A549 (cell line): ENCODE measurements around the gene CTNNA3. TPM values are rescaled to one million over a fixed set of nuclear protein-coding genes. Genes with fewer than 3 reads are reported as not detected.

Experiments used
- ATAC-seq, 2 experiments: fragments of 200-7000 bp in 1 of 2; fragments of >200 bp in 1 of 2; cut with Nextera tagmentation in 1 of 2; cut with Tn5 transposase in 1 of 2; 3 replicates each; pipeline versions ENCODE4 v1.8.0 to v1.9.1; 2018 to 2020; ENCODE audit warnings: mild to moderate bottlenecking in 1 of 2, moderate library complexity in 1 of 2
- CTCF ChIA-PET: fragments of 300-600 bp; sonication (Branson Sonifier 250); formaldehyde crosslinking; extraction: SDS; loops from one replicate; lab custom pipeline; 2021; ENCODE audit warnings: antibody characterized with exemption, inconsistent platforms; lab: Yijun Ruan, JAX
- POLR2A ChIA-PET: fragments of 350-600 bp; formaldehyde crosslinking; extraction: SDS; loops from one replicate; lab custom pipeline; 2021; ENCODE audit warnings: antibody characterized with exemption, inconsistent platforms; lab: Yijun Ruan, JAX
- DNase-seq, 2 experiments: peaks; one replicate each; pipeline versions ENCODE4 v3.0.0 to v3.0.0-alpha.2; 2011 to 2016; ENCODE audit warnings: low read depth in 1 of 2, low spot score in 1 of 2
- FAIRE-seq: peaks from 2 replicates; lab custom pipeline; 2011; peaks lifted over from hg19 to GRCh38; lab: Jason Lieb, UNC
- H3K27ac ChIP-seq, 2 experiments: fragments of >200 bp; sonication (Bioruptor Twin); formaldehyde crosslinking; 3 replicates each; pipeline ENCODE4 v1.5.1; 2016 to 2017
- H3K4me1 ChIP-seq: fragments of >200 bp; sonication (Bioruptor Twin); formaldehyde crosslinking; 3 replicates; pipeline ENCODE4 v1.6.1; 2016
- H3K4me2 ChIP-seq: fragments of >200 bp; sonication (Bioruptor Twin); formaldehyde crosslinking; 3 replicates; pipeline ENCODE4 v1.6.1; 2016
- H3K4me3 ChIP-seq: fragments of >200 bp; sonication (Bioruptor Twin); formaldehyde crosslinking; 3 replicates; pipeline ENCODE4 v1.5.1; 2016
- H3K9me3 ChIP-seq: fragments of >200 bp; sonication (Bioruptor Twin); formaldehyde crosslinking; 3 replicates; pipeline ENCODE4 v1.6.1; 2016
- ATOH8 ChIP-seq: fragments of 250-450 bp; sonication (Bioruptor Pico); IDR thresholded peaks from 2 replicates; pipeline ENCODE4 v1.5.0; 2020; ENCODE audit warnings: low read depth, mild to moderate bottlenecking, moderate library complexity
- CBX2 ChIP-seq: fragments of 200-600 bp; sonication (generic); IDR thresholded peaks from 2 replicates; pipeline ENCODE4 v1.6.1; 2016; ENCODE audit warnings: low read depth, mild to moderate bottlenecking, borderline replicate concordance
- CBX8 ChIP-seq: fragments of 200-600 bp; sonication (generic); IDR thresholded peaks from 2 replicates; pipeline ENCODE4 v1.6.1; 2016
- CEBPB ChIP-seq, 2 experiments: fragments of >200 bp in 1 of 2; sonication (Bioruptor Twin) in 1 of 2; formaldehyde crosslinking in 1 of 2; IDR thresholded peaks; 2 replicates each; pipeline ENCODE4 v1.6.1; 2012 to 2016
- CHD2 ChIP-seq: fragments of 150-350 bp; IDR thresholded peaks from 2 replicates; pipeline ENCODE4 v1.6.1; 2014; ENCODE audit warnings: low read length; ENCODE audit not compliant: partially characterized antibody
- CTCF ChIP-seq: fragments of >200 bp; sonication (Bioruptor Twin); formaldehyde crosslinking; IDR thresholded peaks from 3 replicates; pipeline ENCODE4 v1.5.1; 2016
- E2F6 ChIP-seq: IDR thresholded peaks from 2 replicates; pipeline ENCODE4 v1.6.1; 2012; ENCODE audit warnings: low read depth, borderline replicate concordance
- EHF ChIP-seq: fragments of 250-450 bp; sonication (Bioruptor Pico); IDR thresholded peaks from 2 replicates; pipeline ENCODE4 v1.5.0; 2020; ENCODE audit warnings: mild to moderate bottlenecking
- EP300 ChIP-seq, 2 experiments: fragments of >200 bp; sonication (Bioruptor Twin); formaldehyde crosslinking; IDR thresholded peaks; 2 replicates in 1 of 2; 3 replicates in 1 of 2; pipeline ENCODE4 v1.6.1; 2016 to 2017
- ESRRA ChIP-seq: fragments of 150-350 bp; IDR thresholded peaks from 2 replicates; pipeline ENCODE4 v1.6.1; 2014; ENCODE audit warnings: mild to moderate bottlenecking, low read length, borderline replicate concordance
- FOSB ChIP-seq: fragments of 250-450 bp; sonication (Bioruptor Pico); IDR thresholded peaks from 2 replicates; pipeline ENCODE4 v1.5.0; 2020; ENCODE audit warnings: mild to moderate bottlenecking, moderate library complexity
- HES2 ChIP-seq: fragments of >200 bp; sonication (Bioruptor Twin); formaldehyde crosslinking; IDR thresholded peaks from 2 replicates; pipeline ENCODE4 v1.6.1; 2016
- HEYL ChIP-seq: fragments of 250-450 bp; sonication (Bioruptor Pico); IDR thresholded peaks from 2 replicates; pipeline ENCODE4 v1.8.0; 2021; ENCODE audit warnings: mild to moderate bottlenecking, moderate library complexity
- HOXA7 ChIP-seq: fragments of 250-450 bp; sonication (Bioruptor Pico); IDR thresholded peaks from 2 replicates; pipeline ENCODE4 v1.5.0; 2020; ENCODE audit warnings: mild to moderate bottlenecking, moderate library complexity
- JUN ChIP-seq, 2 experiments: fragments of >200 bp; sonication (Bioruptor Twin); formaldehyde crosslinking; IDR thresholded peaks; 2 replicates in 1 of 2; 3 replicates in 1 of 2; pipeline ENCODE4 v1.6.1; 2016 to 2017
- MAX ChIP-seq: IDR thresholded peaks from 2 replicates; pipeline ENCODE4 v1.6.1; 2012
- NFE2L2 ChIP-seq: fragments of 150-350 bp; conservative IDR thresholded peaks from 2 replicates; pipeline ENCODE4 v1.6.1; 2014; ENCODE audit warnings: low read length
- PBX3 ChIP-seq: IDR thresholded peaks from 2 replicates; pipeline ENCODE4 v1.6.1; 2012
- POLR2A ChIP-seq: IDR thresholded peaks from 2 replicates; pipeline ENCODE4 v1.6.1; 2012; ENCODE audit warnings: mild to moderate bottlenecking, low read length
- POLR2AphosphoS2 ChIP-seq: conservative IDR thresholded peaks from 2 replicates; pipeline ENCODE4 v1.6.1; 2012; ENCODE audit warnings: low read length, improper control_type of control experiment, inconsistent platforms
- RARB ChIP-seq: fragments of 250-450 bp; sonication (Bioruptor Pico); IDR thresholded peaks from 2 replicates; pipeline ENCODE4 v1.8.0; 2021; ENCODE audit warnings: mild to moderate bottlenecking, moderate library complexity
- REST ChIP-seq: fragments of 200-600 bp; sonication (generic); IDR thresholded peaks from 2 replicates; pipeline ENCODE4 v1.6.1; 2016; ENCODE audit warnings: antibody characterized with exemption, mild to moderate bottlenecking, moderate library complexity
- RFX5 ChIP-seq: fragments of 450-650 bp; IDR thresholded peaks from 2 replicates; pipeline ENCODE4 v1.7.1; 2014; ENCODE audit warnings: antibody characterized with exemption, mild to moderate bottlenecking, moderate library complexity
- SMC3 ChIP-seq: fragments of >200 bp; sonication (Bioruptor Twin); formaldehyde crosslinking; IDR thresholded peaks from 3 replicates; pipeline ENCODE4 v1.6.1; 2018; ENCODE audit warnings: inconsistent platforms
- SREBF2 ChIP-seq: fragments of 450-650 bp; IDR thresholded peaks from 2 replicates; pipeline ENCODE4 v1.6.1; 2014; ENCODE audit warnings: mild to moderate bottlenecking, moderate library complexity
- TFCP2L1 ChIP-seq: fragments of 250-450 bp; sonication (Bioruptor Pico); IDR thresholded peaks from 2 replicates; pipeline ENCODE4 v1.5.0; 2021; ENCODE audit warnings: mild to moderate bottlenecking
- TP53 ChIP-seq: fragments of 250-450 bp; sonication (Bioruptor Pico); IDR thresholded peaks from 2 replicates; pipeline ENCODE4 v1.5.0; 2021; ENCODE audit warnings: mild to moderate bottlenecking, moderate library complexity
- USF2 ChIP-seq: fragments of 450-650 bp; IDR thresholded peaks from 2 replicates; pipeline ENCODE4 v1.6.1; 2014; ENCODE audit warnings: antibody characterized with exemption
- ZFP36 ChIP-seq: fragments of 450-650 bp; IDR thresholded peaks from 2 replicates; pipeline ENCODE4 v1.6.1; 2014; ENCODE audit warnings: borderline replicate concordance; ENCODE audit not compliant: partially characterized antibody
- WGBS: methylation state at CpG from one replicate; pipeline ENCODE4 v1.1.6; 2017; ENCODE audit errors: missing lambda C conversion rate; 5-methylcytosine and 5-hydroxymethylcytosine counted together
- polyA plus RNA-seq, 4 experiments: library from polyadenylated mRNA; depleted of rRNA in 3 of 4; stranded (reverse); fragments of >200 nt; fragmentation: RNase III in 1 of 4; extraction: RNeasy Plus Mini Kit Qiagen cat#74134 plus additional on column Dnase treatment in 1 of 4; gene quantifications; 2 replicates in 3 of 4; 3 replicates in 1 of 4; pipeline ENCODE4 v1.2.3, GENCODE V29; 2011 to 2017

The CTNNA3 gene
- polyA plus RNA-seq, 2 of the 4 experiments (the other 2 are of a cell fraction) = not detected

- H3K9me3 ChIP-seq = no peaks in the 10 kb centered on the region
- FAIRE-seq = no peak
- POLR2A ChIA-PET = no interaction called here
- no peak overlapping the region for H3K4me3 ChIP-seq
- ATAC-seq = no peak
- H3K4me1 ChIP-seq = no peaks in the 10 kb centered on the region
- H3K27ac ChIP-seq = no peak overlapping the region
- no peak for DNase-seq
- no peak overlapping the region for H3K4me2 ChIP-seq
- TF ChIP-seq REST (no peak), CHD2 (no peak), CBX2 (no peak), TFCP2L1 (CRISPR knock-in tag) (no peak), HEYL (no peak), CBX8 (no peak), ATOH8 (CRISPR knock-in tag) (no peak), TP53 (CRISPR knock-in tag) (no peak), HES2 (no peak), CEBPB (IDR thresholded peaks at IDR 0.05) (no peak), CTCF (no peak), E2F6 (no peak), HOXA7 (CRISPR knock-in tag) (no peak), MAX (no peak), EP300 (IDR thresholded peaks at IDR 0.05) (no peak), SMC3 (no peak), ESRRA (no peak)
- CTCF ChIA-PET = no interaction called here
Measured at GRCh38 chr10:67282871-67283270, 413.1 kb downstream of the CTNNA3 start.

- Histone ChIP-seq H3K9me3 (no peaks in the 10 kb centered on the region), H3K27ac (no peak overlapping the region), H3K4me2 (no peak overlapping the region), H3K4me3 (no peak overlapping the region), H3K4me1 (no peaks in the 10 kb centered on the region)
- ChIA-PET POLR2A (no interaction called here), CTCF (no interaction called here)
- 25% methylated on average over 4 of the region's 4 CpGs for WGBS
- ATAC-seq (no peak), DNase-seq (no peak), FAIRE-seq (no peak)
- no peak for TF ChIP-seq EP300 (IDR thresholded peaks at IDR 0.05)
- TF ChIP-seq CBX8 = no peak
- TF ChIP-seq HEYL = no peak
- no peak for TF ChIP-seq RFX5
- no peak for TF ChIP-seq USF2
- TF ChIP-seq HOXA7 (CRISPR knock-in tag) = no peak
- no peak for TF ChIP-seq FOSB (CRISPR knock-in tag)
- no peak for TF ChIP-seq POLR2AphosphoS2
- TF ChIP-seq NFE2L2 = no peak
- TF ChIP-seq MAX = no peak
- TF ChIP-seq ZFP36 = no peak
- no peak for TF ChIP-seq POLR2A
- no peak for TF ChIP-seq RARB
- TF ChIP-seq CHD2 = no peak
- TF ChIP-seq PBX3 = no peak
- TF ChIP-seq EHF (CRISPR knock-in tag) = no peak
- TF ChIP-seq SREBF2 = no peak
- no peak for TF ChIP-seq JUN (IDR thresholded peaks at IDR 0.05)
Measured at GRCh38 chr10:67280405-67280804, 415.6 kb downstream of the CTNNA3 start.
